ENCODE measurements around the gene NOS1AP. TPM values are rescaled to one million over a fixed set of nuclear protein-coding genes. Genes with fewer than 3 reads are reported as not detected.

Gene NOS1AP
- total and polyA plus RNA-seq, 12 donors, result 0.37 to 12.0 (median 3.1) TPM

- Histone ChIP-seq H3K4me1 (replicated peaks in 1 of 2) (peaks cover 6 to 10% of the 10 kb centered on the region in 2 donors), H3K9me3 (replicated peaks in 1 of 3) (no peaks in the 10 kb centered on the region), H3K27ac (no peak overlapping the region), H3K4me3 (no peak overlapping the region), H3K27me3 (no peaks in the 10 kb centered on the region), H3K36me3 (replicated peaks in 1 of 2) (no peaks in the 10 kb centered on the region)
- no peak for DNase-seq
- WGBS, 4 donors, result 62 to 89% (median 70%) methylated on average over 5 of the region's 5 CpGs
- no peak for TF ChIP-seq CTCF (IDR thresholded peaks at IDR 0.05)
- TF ChIP-seq POLR2A (IDR thresholded peaks at IDR 0.05), result no peak
- intact Hi-C loops (cut with DNase I), result no loop called here
These were observed 152.5 kb downstream of the NOS1AP start for GRCh38 chr1:162222014-162222413.

DNA sequence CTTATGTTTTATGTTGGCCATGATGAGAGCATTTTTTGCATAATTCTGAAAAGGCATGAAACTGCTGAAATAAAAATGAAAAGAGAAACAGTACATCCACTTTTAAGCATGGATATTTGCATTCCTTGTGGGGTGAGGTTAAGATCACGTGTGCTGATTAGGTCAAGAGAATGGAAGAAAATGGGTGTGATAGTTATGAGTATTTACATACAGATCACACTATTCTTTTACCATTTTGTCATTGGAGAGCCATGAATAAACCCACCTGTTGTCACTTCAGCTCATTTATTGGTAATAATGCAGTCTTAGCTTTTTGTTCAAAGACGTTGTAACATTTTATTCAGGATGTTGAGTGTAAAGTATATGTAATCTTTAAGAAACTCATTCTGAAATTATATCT lies 153.2 kb downstream of the NOS1AP start:
- Histone ChIP-seq H3K9me3 (replicated peaks in 1 of 3) (no peaks in the 10 kb centered on the region), H3K27ac (no peak overlapping the region), H3K4me3 (no peak overlapping the region), H3K4me1 (replicated peaks in 1 of 2) (peaks cover 6 to 10% of the 10 kb centered on the region in 2 donors), H3K36me3 (replicated peaks in 1 of 2) (no peaks in the 10 kb centered on the region), H3K27me3 (no peaks in the 10 kb centered on the region)
- 69 to 84% (median 82%) methylated on average over 2 of the region's 2 CpGs for WGBS, 4 donors
- TF ChIP-seq POLR2A (IDR thresholded peaks at IDR 0.05) (no peak), CTCF (IDR thresholded peaks at IDR 0.05) (no peak)
- DNase-seq, result no peak
- intact Hi-C loops (cut with DNase I), result no loop called here

DNA sequence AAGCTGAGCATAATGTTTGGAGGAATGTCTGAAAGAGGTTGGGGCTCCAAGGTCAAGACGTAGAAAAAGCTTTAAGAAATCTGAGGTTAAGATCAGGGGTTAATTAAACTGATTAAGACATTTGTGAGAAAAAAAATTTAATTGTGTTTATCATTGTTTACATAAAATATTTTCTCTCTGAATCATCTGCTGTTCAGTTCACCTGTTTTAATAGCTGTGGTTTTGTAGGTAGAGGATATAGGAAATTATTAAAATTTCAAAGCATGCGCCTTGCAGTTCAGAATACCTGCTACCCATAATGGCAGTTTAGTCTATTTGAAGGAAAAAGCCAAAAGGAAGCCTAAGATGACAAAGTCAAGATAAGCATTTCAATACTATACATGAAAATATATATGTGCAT lies 154.0 kb downstream of the NOS1AP start:
- 84 to 88% (median 84%) methylated on average over 2 of the region's 2 CpGs for WGBS, 4 donors
- TF ChIP-seq POLR2A (IDR thresholded peaks at IDR 0.05) (no peak), CTCF (IDR thresholded peaks at IDR 0.05) (no peak)

GRCh38 chr1:162224267-162224666 lies 154.8 kb downstream of the NOS1AP start:
- Histone ChIP-seq H3K4me3 (no peak overlapping the region), H3K27me3 (no peaks in the 10 kb centered on the region), H3K9me3 (replicated peaks in 1 of 3) (no peaks in the 10 kb centered on the region), H3K4me1 (replicated peaks in 1 of 2) (no peaks in the 10 kb centered on the region), H3K27ac (no peak overlapping the region), H3K36me3 (replicated peaks in 1 of 2) (no peaks in the 10 kb centered on the region)
- DNase-seq, result no peak
- intact Hi-C loops (cut with DNase I), result no loop called here
- TF ChIP-seq POLR2A (IDR thresholded peaks at IDR 0.05) (no peak), CTCF (IDR thresholded peaks at IDR 0.05) (no peak)

More for the DNA sequence above, 154.0 kb downstream of the NOS1AP start:
- Histone ChIP-seq H3K9me3 (replicated peaks in 1 of 3) (no peaks in the 10 kb centered on the region), H3K36me3 (replicated peaks in 1 of 2) (no peaks in the 10 kb centered on the region), H3K4me1 (replicated peaks in 1 of 2) (peaks cover 0 to 3% of the 10 kb centered on the region in 2 donors), H3K4me3 (no peak overlapping the region), H3K27me3 (no peaks in the 10 kb centered on the region), H3K27ac (no peak overlapping the region)
- DNase-seq, result no peak
- intact Hi-C loops (cut with DNase I), result no loop called here
